HG03439 (cell line): ENCODE data around the gene SLC39A11.
"Not testable (repeated sequence)": the region's sequence is repeated elsewhere in the genome, so short reads cannot be mapped to it uniquely, and the experiment has no call there.

Experiments
- ATAC-seq: cut with Tn5 transposase; IDR thresholded peaks from one replicate; pipeline ENCODE4 v1.9.1; 2021; ENCODE audit warnings: mild to moderate bottlenecking, moderate library complexity; ENCODE audit not compliant: unreplicated experiment

The SLC39A11 gene

GRCh38 chr17:72804949-72805707 lies 287.4 kb downstream of the SLC39A11 start:
- no peak for ATAC-seq

DNA sequence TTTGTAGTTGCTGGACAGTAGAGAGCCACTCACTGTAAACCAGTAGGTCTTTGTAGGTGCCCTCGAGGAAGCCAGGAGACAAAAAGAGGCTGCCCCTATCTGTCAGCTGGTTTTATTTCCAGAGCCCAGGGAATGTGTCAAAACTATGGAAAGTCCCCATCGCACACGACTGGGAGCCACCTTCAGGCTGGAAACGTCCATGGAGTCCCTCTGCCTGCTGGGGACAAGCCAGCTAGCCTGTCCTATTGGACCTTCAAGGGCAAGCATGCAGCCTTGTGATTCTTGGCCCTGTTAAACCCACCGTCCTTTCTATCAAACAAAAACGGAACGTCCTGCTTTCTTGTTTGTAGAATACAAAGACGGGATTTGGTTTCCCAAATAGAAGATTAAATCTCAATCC lies 289.8 kb downstream of the SLC39A11 start:
- ATAC-seq, result no peak

DNA sequence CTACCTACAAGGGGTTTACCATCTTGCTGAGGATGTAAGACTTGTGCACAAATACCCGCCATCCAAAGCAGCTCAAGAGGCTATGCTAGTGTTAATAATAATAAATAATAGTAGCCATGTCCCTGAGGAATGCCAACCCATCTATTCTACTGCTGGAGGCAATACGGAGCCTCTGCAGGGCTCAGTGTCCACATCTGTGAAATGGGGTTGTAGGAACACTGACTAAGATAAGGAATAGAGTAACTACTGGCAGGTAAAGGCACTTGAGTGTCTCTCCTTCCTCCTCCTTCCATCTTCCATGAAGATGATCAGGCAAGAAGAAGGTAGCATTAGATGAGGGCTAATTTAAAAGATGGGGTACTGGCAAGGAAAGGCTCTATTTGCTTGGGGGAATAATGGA lies 295.3 kb downstream of the SLC39A11 start:
- no peak for ATAC-seq

GRCh38 chr17:72795941-72796340 lies 296.5 kb downstream of the SLC39A11 start:
- ATAC-seq, result no peak

DNA sequence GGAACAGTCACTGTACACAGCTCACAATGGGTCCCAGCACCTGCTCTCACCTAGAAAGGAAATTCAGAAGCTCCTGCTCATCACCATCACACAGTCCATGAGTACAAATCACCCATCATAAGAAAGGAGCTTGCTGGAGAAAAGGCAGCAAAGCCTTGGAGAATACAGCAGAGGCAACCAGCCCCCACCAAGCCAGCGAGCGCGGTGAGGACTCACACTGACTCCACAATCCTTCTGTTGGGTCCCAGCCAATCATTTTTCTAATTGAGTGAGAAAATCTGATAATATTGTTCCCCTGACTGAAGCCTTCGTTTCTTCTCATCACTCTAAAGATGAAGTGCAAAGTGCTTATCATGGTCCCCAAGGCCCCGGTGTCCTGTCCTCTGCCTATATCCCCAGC lies 298.3 kb downstream of the SLC39A11 start:
- no peak for ATAC-seq

DNA sequence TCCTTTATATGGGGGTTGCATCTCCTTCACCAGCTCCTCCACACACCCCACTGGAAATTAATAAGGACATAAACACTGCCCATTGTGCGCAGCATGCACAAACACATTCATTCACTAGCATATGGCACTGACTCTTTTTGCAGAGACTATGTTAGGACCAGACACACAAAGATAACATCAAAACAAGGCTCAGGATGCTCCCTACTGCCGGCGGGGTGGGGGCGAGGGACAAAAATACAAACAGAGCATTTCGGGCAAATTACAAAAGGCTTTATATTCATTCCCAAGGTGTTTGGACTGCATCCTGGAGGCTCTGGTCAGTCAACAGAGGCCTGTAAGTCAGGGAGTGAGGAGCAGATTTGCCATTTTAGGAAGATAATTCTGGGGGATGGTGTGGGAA lies 299.7 kb downstream of the SLC39A11 start:
- no peak for ATAC-seq

DNA sequence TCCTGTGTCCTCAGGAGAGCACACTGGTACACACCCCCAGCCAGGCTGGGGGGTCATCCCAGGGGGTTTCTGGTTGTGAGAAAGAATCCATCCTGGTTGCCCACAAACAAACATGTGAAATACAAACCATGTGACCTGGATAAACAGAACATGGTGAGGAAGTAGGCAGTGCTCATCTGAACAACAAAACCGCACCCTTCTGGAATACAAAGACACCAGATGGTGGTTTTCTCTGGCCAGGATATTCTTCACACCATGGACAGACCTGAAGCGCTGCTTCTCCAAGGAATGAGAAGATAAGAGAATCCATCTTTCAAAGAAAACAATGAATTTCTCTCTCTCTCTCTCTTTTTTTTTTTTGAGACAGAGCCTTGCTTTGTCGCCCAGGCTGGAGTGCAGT lies 302.3 kb downstream of the SLC39A11 start:
- ATAC-seq, result no peak

DNA sequence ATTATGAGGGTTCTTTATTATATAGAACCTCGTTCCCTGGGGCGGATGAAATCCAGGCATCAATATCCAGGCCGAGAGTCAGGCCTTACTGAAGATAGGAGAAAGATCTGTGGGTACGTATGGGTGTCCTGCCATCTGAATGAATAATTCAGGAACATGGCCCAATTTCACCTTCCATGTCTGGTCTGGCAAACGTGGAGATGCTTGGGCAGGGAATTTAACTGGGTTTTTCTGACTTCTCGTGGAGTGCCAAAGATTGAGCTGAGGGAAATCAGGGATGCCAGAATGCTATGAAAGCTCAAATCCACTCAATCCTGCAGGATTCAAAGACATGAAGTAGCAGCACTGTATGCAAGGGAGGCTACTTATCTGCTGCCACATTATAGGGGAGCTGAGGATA lies 302.8 kb downstream of the SLC39A11 start:
- ATAC-seq, result no peak

DNA sequence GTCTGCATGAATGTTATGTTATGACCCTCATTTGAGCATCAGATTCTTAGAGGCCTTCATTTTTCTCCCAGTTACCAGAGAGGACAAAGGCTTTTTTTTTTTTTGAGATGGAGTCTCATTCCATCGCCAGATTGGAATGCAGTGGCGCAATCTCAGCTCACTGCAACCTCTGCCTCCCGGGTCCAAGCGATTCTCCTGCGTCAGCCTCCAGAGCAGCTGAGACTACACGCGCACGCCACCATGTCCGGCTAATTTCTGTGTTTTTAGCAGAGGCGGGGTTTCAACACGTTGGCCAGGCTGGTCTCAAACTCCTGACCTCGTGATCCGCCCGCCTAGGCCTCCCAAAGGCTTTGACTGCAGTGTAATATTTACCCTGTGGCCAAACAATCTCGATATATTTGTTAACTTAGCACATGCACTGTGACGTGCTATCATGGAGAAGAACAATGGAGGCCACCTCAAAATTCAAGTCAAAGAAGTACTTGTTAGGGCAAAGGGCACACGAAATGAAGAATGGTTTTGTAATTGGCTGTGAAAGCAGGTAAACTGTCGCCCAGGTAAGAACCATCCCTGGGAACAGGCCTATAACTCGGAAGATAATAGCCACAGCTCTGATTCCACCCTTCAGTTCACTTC lies 303.4 kb downstream of the SLC39A11 start:
- no peak for ATAC-seq

DNA sequence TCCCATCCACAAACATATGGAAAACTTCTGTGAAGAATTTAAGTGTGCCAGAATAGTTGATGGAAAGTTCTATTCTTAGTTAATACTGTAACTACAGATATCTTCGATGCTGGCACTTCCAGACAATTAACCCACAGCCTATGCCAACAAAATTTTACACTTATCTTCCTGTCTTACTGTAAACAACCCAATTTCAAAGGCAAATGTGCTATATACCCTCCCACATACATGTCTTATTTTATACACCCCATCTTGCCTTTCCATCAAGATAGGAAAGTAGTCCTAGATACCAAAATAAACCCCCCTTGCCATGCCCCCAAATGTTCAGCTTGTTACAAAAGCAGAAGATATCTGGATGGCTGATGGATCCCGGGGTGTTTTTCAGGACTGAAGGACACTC lies 306.3 kb downstream of the SLC39A11 start:
- no peak for ATAC-seq

DNA sequence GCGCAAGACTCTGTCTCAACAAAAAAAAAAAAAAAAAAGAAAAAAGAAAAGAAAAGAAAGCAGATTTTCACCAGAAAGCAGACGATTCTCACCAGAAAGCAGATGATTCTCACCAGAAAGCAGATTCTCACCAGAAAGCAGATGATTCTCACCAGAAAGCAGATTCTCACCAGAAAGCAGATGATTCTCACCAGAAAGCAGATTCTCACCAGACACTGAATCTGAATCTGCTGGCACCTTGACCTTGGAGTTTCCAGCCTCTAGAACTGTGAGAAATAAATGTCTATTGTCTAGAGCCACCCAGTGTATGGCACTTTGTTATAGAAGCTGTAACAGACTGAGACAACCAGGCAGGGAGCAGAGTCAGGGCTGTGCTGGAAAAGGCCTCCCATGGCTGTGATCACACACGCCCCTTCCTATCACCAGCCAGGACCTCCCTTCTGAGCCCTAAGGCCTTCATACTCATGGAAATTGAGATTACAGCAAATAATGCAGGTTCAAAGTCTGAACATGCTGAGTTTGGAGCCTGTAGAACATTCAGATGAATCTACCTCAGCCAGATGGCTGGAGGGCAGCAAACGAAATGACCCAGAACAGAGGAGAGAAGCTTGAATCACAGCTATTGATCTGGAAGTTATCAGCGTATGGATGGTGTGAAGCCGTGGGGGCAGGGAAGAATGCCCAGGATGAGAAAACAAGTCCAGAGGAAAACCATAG lies 309.3 kb downstream of the SLC39A11 start:
- no peak for ATAC-seq

DNA sequence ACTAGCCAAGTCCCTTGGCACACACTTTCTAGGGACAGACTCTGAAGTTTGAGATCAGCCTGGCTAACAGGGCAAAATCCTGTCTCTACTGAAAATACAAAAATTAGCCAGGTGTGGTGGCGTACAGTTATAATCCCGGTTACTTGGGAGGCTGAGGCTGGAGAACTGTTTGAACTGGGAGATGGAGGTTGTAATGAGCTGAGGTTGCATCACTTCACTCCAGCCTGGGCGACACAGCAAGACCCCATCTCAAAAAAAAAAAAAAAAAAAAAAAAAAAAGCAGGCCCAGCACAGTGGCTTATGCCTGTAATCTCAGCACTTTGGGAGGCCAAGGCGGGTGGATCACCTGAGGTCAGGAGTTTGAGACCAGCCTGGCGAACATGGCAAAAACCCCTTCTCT lies 310.1 kb downstream of the SLC39A11 start:
- ATAC-seq, result not testable (repeated sequence)

GRCh38 chr17:72778169-72779151 lies 314.0 kb downstream of the SLC39A11 start:
- ATAC-seq, result no peak

DNA sequence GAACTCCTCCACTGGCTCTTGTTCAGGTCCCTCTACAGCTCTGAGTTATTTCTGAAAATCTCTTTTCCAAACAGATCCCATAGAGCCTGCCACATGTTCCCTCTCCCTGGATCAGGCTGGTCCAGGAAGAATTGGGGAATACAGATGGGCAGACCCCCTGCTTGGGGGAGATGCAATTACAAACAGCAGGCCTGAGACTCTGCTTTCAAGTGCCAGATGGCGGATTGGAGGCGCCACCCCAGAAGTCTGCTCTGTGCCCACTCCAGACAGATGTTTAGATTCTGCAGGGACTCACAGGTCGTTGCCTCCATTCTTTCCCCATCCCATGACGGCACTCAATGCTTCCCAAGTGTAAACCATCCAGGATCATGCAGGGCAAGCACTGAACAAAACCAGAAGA lies 316.6 kb downstream of the SLC39A11 start:
- no peak for ATAC-seq

DNA sequence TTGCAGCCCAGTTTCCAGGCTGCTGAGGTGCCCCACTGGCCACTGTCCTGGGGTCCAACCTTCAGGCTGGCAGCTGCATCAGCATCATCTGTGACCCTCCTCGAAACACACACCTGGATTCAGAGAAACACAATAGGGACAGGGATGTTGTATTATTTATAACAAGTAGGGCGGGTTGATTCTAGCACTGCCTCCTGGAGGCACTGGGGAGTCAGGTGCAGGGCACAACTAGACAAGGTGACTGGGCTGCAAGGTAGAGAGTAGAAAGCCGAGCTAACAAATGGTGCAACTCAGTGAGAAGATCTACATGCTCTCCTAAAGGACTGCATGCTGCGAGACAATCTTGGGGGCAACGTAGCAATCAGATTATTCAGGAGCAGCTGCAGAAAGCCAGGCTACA lies 317.3 kb downstream of the SLC39A11 start:
- ATAC-seq, result no peak

DNA sequence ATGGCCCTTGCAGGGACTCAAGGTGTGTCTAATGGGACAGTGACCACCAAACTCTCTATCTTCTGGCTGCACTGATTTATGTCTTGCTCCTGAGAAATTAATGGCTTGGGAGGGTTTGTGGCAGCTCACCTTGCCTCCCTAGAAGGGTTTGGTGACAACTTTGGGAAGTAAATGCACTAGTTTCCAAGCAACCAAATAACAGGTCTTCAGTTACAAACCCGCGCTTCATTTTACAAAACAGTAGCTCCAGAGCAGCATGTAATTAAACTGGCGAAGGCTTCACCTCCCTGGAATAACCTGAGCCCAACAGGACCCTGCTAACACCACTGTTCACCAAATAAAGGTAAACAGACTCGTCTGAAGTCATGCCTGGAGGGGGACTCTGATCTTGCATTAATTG lies 318.3 kb downstream of the SLC39A11 start:
- no peak for ATAC-seq

GRCh38 chr17:72773225-72773624 lies 319.3 kb downstream of the SLC39A11 start:
- ATAC-seq, result not testable (repeated sequence)

GRCh38 chr17:72772331-72772821 lies 320.1 kb downstream of the SLC39A11 start:
- no peak for ATAC-seq

DNA sequence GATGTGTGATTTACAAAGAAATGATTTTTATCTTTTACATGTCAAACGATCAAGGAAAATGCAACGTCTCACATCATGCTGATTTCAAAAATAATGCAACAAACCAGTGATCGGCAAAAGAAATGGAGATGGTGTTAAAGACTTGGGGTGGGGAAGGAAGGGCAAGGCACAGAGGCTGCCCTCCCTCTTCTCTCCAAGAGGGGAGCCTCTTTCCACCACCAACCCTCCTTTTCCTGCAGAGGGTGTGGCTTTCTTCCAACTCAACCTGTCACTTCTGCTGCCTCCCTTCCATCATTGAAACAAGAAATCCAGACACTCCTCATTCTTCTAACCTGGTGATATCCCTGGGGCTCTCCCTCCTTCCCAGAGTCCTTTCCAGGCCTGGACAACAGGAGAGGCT lies 320.8 kb downstream of the SLC39A11 start:
- ATAC-seq, result no peak

GRCh38 chr17:72766761-72767356 lies 325.6 kb downstream of the SLC39A11 start:
- no peak for ATAC-seq
